Colonic mucosa (tissue), 4 donors: ENCODE measurements around the gene SMURF2. TPM values are rescaled to one million over a fixed set of nuclear protein-coding genes. Genes with fewer than 3 reads are reported as not detected.

Experiments used
- DNase-seq: peaks from one replicate; pipeline ENCODE4 v3.0.0-alpha.2; 2020
- H3K27ac ChIP-seq: fragments of 200-600 bp; one replicate; pipeline ENCODE4 v1.8.0; 2021
- H3K27me3 ChIP-seq: fragments of 200-600 bp; one replicate; pipeline ENCODE4 v1.8.0; 2021
- H3K36me3 ChIP-seq: fragments of 200-600 bp; one replicate; pipeline ENCODE4 v1.8.0; 2021
- H3K4me1 ChIP-seq: fragments of 200-600 bp; one replicate; pipeline ENCODE4 v1.8.0; 2021; ENCODE audit warnings: mild to moderate bottlenecking
- H3K4me3 ChIP-seq: fragments of 200-600 bp; one replicate; pipeline ENCODE4 v1.8.0; 2021
- H3K9ac ChIP-seq, 2 donors: one replicate each; pipeline ENCODE4 v1.7.0; 2013; ENCODE audit warnings: control low read depth in 2 of 2, low read depth in 2 of 2, low read length in 2 of 2
- H3K9me3 ChIP-seq: fragments of 200-600 bp; one replicate; pipeline ENCODE4 v1.8.0; 2021
- CTCF ChIP-seq: fragments of 200-600 bp; IDR thresholded peaks from one replicate; pipeline ENCODE4 v1.8.0; 2022; ENCODE audit warnings: antibody characterized with exemption, mild to moderate bottlenecking
- intact Hi-C: fragments of 100-400 bp; cut with DNase I; formaldehyde crosslinking; loops from one replicate; pipeline ENCODE4 v1.14.1; 2022
- total RNA-seq, 2 donors: library from RNA; stranded (reverse); fragmentation: NEBNext Ultra II Directional in 1 of 2; extraction: Animal tissue kit (Norgen Biotek cat#: 25700) in 1 of 2; gene quantifications; one replicate each; pipeline ENCODE4 v1.2.1, GENCODE V29; 2021
- donor health status: healthy.
- donor health status: DM: no; HTN: no; CAD: no.
- donor health status: DM: no; HTN: no; CAD: no.

Gene SMURF2
- total RNA-seq, 2 donors from 2014 or later, result 10.6 to 18.6 TPM

- H3K4me3 ChIP-seq, result no peak overlapping the region
- H3K27ac ChIP-seq, result no peak overlapping the region
- no peak overlapping the region for H3K9ac ChIP-seq
- H3K9me3 ChIP-seq, result no peaks in the 10 kb centered on the region
- H3K36me3 ChIP-seq, result no peaks in the 10 kb centered on the region
- H3K4me1 ChIP-seq, result no peaks in the 10 kb centered on the region
- no peak for DNase-seq
- TF ChIP-seq CTCF, result no peak
- intact Hi-C loops, result no loop called here
- H3K27me3 ChIP-seq, result no peaks in the 10 kb centered on the region
These were observed 121.9 kb downstream of the SMURF2 start for GRCh38 chr17:64540118-64540776.

DNA sequence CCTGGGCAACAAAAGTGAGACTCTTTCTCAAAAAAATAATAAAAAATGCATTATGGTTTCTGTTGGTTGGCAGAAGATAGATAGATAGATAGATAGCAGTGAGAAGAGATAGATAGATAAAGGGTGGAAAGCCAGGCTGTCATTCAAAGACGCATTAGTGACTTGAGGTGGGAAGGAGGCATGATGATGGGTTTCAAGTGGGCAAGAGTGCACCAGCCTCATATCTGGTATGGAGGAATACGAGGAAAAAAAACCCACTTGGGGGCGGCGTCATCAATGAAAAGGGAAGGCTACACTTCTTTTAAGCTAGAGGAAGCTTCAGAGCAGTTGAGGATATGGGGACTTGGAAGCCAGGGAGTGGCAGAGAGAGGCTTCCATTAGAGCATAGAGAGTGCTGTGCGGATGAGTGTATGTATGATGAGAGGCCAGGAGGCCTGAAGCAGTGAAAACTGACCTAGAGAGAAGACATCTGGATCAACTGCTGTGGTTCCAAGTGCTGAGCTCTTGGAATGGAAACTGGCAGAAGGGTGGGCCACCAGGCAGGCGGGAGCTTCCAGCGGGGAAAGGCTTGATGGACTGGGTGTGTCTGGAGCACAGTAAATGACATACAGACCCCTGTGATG lies 123.5 kb downstream of the SMURF2 start:
- H3K4me3 ChIP-seq, result no peak overlapping the region
- no peaks in the 10 kb centered on the region for H3K27me3 ChIP-seq
- no peak for TF ChIP-seq CTCF
- no peak overlapping the region for H3K9ac ChIP-seq
- H3K27ac ChIP-seq, result no peak overlapping the region
- no peaks in the 10 kb centered on the region for H3K4me1 ChIP-seq
- intact Hi-C loops, result no loop called here
- H3K9me3 ChIP-seq, result no peaks in the 10 kb centered on the region
- H3K36me3 ChIP-seq, result no peaks in the 10 kb centered on the region
- DNase-seq, result no peak

- Histone ChIP-seq H3K27me3 (no peaks in the 10 kb centered on the region), H3K4me3 (no peak overlapping the region), H3K4me1 (no peaks in the 10 kb centered on the region), H3K9ac (no peak overlapping the region), H3K36me3 (no peaks in the 10 kb centered on the region), H3K27ac (no peak overlapping the region), H3K9me3 (no peaks in the 10 kb centered on the region)
- intact Hi-C loops, result no loop called here
- no peak for DNase-seq
- TF ChIP-seq CTCF, result no peak
These were observed 124.6 kb downstream of the SMURF2 start for GRCh38 chr17:64537488-64537887.

DNA sequence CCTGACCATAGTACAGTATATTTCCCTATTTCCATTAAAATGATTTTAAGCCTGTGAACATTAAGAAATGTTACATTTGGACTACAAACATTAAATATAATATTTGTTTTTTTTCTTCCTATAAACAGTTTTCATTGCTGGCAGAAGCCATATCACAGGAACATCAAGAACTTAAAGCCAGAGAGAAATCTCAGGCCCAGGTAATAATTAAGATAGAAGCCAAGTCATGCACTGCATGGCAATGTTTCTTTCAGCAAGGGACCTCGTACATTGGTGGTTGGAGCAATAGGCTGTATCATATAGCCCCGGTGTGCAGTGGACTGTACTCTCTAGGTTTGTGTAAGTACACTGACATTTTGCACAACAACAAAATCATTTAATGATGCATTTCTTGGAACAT lies 125.2 kb downstream of the SMURF2 start:
- intact Hi-C loops, result no loop called here
- no peak overlapping the region for H3K9ac ChIP-seq
- H3K27me3 ChIP-seq, result no peaks in the 10 kb centered on the region
- H3K9me3 ChIP-seq, result no peaks in the 10 kb centered on the region
- H3K4me1 ChIP-seq, result no peaks in the 10 kb centered on the region
- H3K36me3 ChIP-seq, result no peaks in the 10 kb centered on the region
- DNase-seq, result no peak
- H3K4me3 ChIP-seq, result no peak overlapping the region
- TF ChIP-seq CTCF, result no peak
- no peak overlapping the region for H3K27ac ChIP-seq

DNA sequence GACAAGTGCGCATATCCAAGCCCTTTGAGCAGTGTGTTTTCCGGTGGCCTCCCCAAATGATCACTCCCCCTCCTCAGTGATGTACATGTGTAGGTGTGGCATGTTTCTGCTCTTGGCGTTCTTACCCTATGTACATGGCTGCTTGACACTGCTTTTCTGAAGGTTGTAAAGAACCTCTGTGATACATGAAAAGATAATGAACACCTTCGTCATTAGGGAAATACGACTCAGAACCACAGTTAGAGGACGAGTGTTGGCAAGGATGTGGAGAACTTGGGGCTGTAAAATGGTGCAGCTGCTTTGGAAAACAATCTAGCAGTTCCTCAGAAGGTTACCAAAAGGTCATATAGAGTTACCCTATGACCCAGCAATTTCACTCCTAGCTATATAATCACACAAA lies 126.8 kb downstream of the SMURF2 start:
- H3K4me1 ChIP-seq, result no peaks in the 10 kb centered on the region
- TF ChIP-seq CTCF, result no peak
- no peak overlapping the region for H3K4me3 ChIP-seq
- H3K9me3 ChIP-seq, result no peaks in the 10 kb centered on the region
- no peak for DNase-seq
- H3K27ac ChIP-seq, result no peak overlapping the region
- intact Hi-C loops, result no loop called here
- no peak overlapping the region for H3K9ac ChIP-seq
- H3K27me3 ChIP-seq, result no peaks in the 10 kb centered on the region
- no peaks in the 10 kb centered on the region for H3K36me3 ChIP-seq
